Measurements from ENCODE around the gene LRPAP1. TPM values are rescaled to one million over a fixed set of nuclear protein-coding genes. Genes with fewer than 3 reads are reported as not detected.

The LRPAP1 gene
- polyA plus RNA-seq, 1 donor (not counting 4 experiments of a cell fraction or from before 2014, with no cell fraction given): 121 TPM

- no peaks in the 10 kb centered on the region for H3K9me3 ChIP-seq (ENCODE audit: control insufficient read depth, low read depth, low read length)
- no peak overlapping the region for H3K4me2 ChIP-seq (ENCODE audit: control insufficient read depth, extremely low read depth, insufficient read depth, low read depth, low read length)
- no peak for TF ChIP-seq EZH2 (IDR thresholded peaks at IDR 0.05; ENCODE audit: low read length)
- no peak for TF ChIP-seq CTCF (optimal IDR thresholded peaks at IDR 0.05 in 1 of 3, IDR thresholded peaks at IDR 0.05 in 1 of 3, conservative IDR thresholded peaks at IDR 0.05 in 1 of 3; ENCODE audit: extremely low read depth in 1 of 3, insufficient read depth in 2 of 3, low read length in 3 of 3)
- H2AFZ ChIP-seq (ENCODE audit: control insufficient read depth, low read length): no peak overlapping the region
- peaks cover 8% of the 10 kb centered on the region for H4K20me1 ChIP-seq (ENCODE audit: control insufficient read depth, extremely low read depth, insufficient read depth, low read length)
- DNase-seq (ENCODE audit: low read depth, low spot score) (no peak), FAIRE-seq (no peak)
- H3K79me2 ChIP-seq (ENCODE audit: control insufficient read depth, insufficient read depth, low read length): peaks cover 34% of the 10 kb centered on the region
- dilution Hi-C loops (cut with MboI; ENCODE audit: extremely low pct_ligation_motif_present, low sequenced_read_pairs): no loop called here
- no peak overlapping the region for H3K4me3 ChIP-seq (ENCODE audit: control insufficient read depth in 2 of 3, extremely low read depth in 1 of 3, insufficient read depth in 2 of 3, low read depth in 1 of 3, low read length in 3 of 3)
- H3K4me1 ChIP-seq (ENCODE audit: control insufficient read depth, extremely low read depth, insufficient read depth, low read length): no peaks in the 10 kb centered on the region
- H3K9ac ChIP-seq (ENCODE audit: control insufficient read depth, extremely low read depth, insufficient read depth, low read length): no peak overlapping the region
- H3K27me3 ChIP-seq (ENCODE audit: control insufficient read depth, extremely low read depth, insufficient read depth, low read length): no peaks in the 10 kb centered on the region
- no peaks in the 10 kb centered on the region for H3K9me1 ChIP-seq (ENCODE audit: control insufficient read depth, extremely low read depth, insufficient read depth, low read length)
- H3K27ac ChIP-seq (ENCODE audit: control insufficient read depth, insufficient read depth, low read length): no peak overlapping the region
- peaks cover 27 to 35% of the 10 kb centered on the region in 2 experiments for H3K36me3 ChIP-seq (ENCODE audit: control insufficient read depth in 2 of 2, extremely low read depth in 1 of 2, insufficient read depth in 2 of 2, low read length in 2 of 2)
These were observed 7.3 kb downstream of the LRPAP1 start for GRCh38 chr4:3524920-3525319.

- Histone ChIP-seq H4K20me1 (ENCODE audit: control insufficient read depth, extremely low read depth, insufficient read depth, low read length) (peaks cover 4% of the 10 kb centered on the region), H3K9me3 (ENCODE audit: control insufficient read depth, low read depth, low read length) (no peaks in the 10 kb centered on the region), H3K4me2 (ENCODE audit: control insufficient read depth, extremely low read depth, insufficient read depth, low read depth, low read length) (no peak overlapping the region), H3K27me3 (ENCODE audit: control insufficient read depth, extremely low read depth, insufficient read depth, low read length) (no peaks in the 10 kb centered on the region), H2AFZ (ENCODE audit: control insufficient read depth, low read length) (no peak overlapping the region), H3K4me1 (ENCODE audit: control insufficient read depth, extremely low read depth, insufficient read depth, low read length) (no peaks in the 10 kb centered on the region), H3K27ac (ENCODE audit: control insufficient read depth, insufficient read depth, low read length) (no peak overlapping the region), H3K9ac (ENCODE audit: control insufficient read depth, extremely low read depth, insufficient read depth, low read length) (no peak overlapping the region), H3K4me3 (ENCODE audit: control insufficient read depth in 2 of 3, extremely low read depth in 1 of 3, insufficient read depth in 2 of 3, low read depth in 1 of 3, low read length in 3 of 3) (no peak overlapping the region), H3K36me3 (ENCODE audit: control insufficient read depth in 2 of 2, extremely low read depth in 1 of 2, insufficient read depth in 2 of 2, low read length in 2 of 2) (peaks cover 27 to 32% of the 10 kb centered on the region in 2 experiments), H3K79me2 (ENCODE audit: control insufficient read depth, insufficient read depth, low read length) (peaks cover 28% of the 10 kb centered on the region), H3K9me1 (ENCODE audit: control insufficient read depth, extremely low read depth, insufficient read depth, low read length) (no peaks in the 10 kb centered on the region)
- no peak for TF ChIP-seq EZH2 (IDR thresholded peaks at IDR 0.05; ENCODE audit: low read length)
- TF ChIP-seq CTCF (optimal IDR thresholded peaks at IDR 0.05 in 1 of 3, IDR thresholded peaks at IDR 0.05 in 1 of 3, conservative IDR thresholded peaks at IDR 0.05 in 1 of 3; ENCODE audit: extremely low read depth in 1 of 3, insufficient read depth in 2 of 3, low read length in 3 of 3): no peak
- dilution Hi-C loops (cut with MboI; ENCODE audit: extremely low pct_ligation_motif_present, low sequenced_read_pairs): no loop called here
- DNase-seq (ENCODE audit: low read depth, low spot score) (no peak), FAIRE-seq (no peak)
These were observed 7.9 kb downstream of the LRPAP1 start for GRCh38 chr4:3524349-3524748.

Data from keratinocyte (primary cell).